Pancreas (tissue), 10 donors: ENCODE data around the gene FAAH. TPM values are rescaled to one million over a fixed set of nuclear protein-coding genes. Genes with fewer than 3 reads are reported as not detected.

Source experiments
- ATAC-seq, 4 donors: fragments of 200-7000 bp; cut with Tn5 transposase; one replicate each; pipeline versions ENCODE4 v1.8.0 to v1.9.1; 2020; ENCODE audit warnings: mild to moderate bottlenecking in 4 of 4, moderate library complexity in 4 of 4
- DNase-seq, 6 donors: peaks; one replicate each; pipeline ENCODE4 v3.0.0-alpha.2; 2020
- FAIRE-seq: peaks from 2 replicates; lab custom pipeline; 2012; peaks lifted over from hg19 to GRCh38; lab: Jason Lieb, UNC
- H3K27ac ChIP-seq, 4 donors: fragments of 200-600 bp; sonication (generic); 1 replicate in 3 of 4; 2 replicates in 1 of 4; pipeline versions ENCODE4 v1.5.0 to v1.8.0; 2020
- H3K27me3 ChIP-seq, 4 donors: fragments of 200-600 bp; one replicate each; pipeline ENCODE4 v1.8.0; 2021
- H3K36me3 ChIP-seq, 3 donors: fragments of 200-600 bp; sonication (generic) in 1 of 3; one replicate each; pipeline versions ENCODE4 v1.5.0 to v1.8.0; 2020 to 2021
- H3K4me1 ChIP-seq, 3 donors: fragments of 200-600 bp; one replicate each; pipeline ENCODE4 v1.8.0; 2021
- H3K4me3 ChIP-seq, 4 donors: fragments of 200-600 bp; sonication (generic) in 2 of 4; one replicate each; pipeline versions ENCODE4 v1.5.0 to v1.8.0; 2020 to 2021
- H3K9me3 ChIP-seq, 4 donors: fragments of 200-600 bp; one replicate each; pipeline ENCODE4 v1.8.0; 2021
- WGBS, 2 donors: extraction: QIAGEN DNeasy Blood & Tissue Kit; methylation state at CpG; one replicate each; pipeline ENCODE4 v1.1.7; 2013; 5-methylcytosine and 5-hydroxymethylcytosine counted together
- intact Hi-C, 3 donors: fragments of 100-400 bp; cut with DNase I; formaldehyde crosslinking; loops; one replicate each; pipeline versions ENCODE4 v1.11.1 to v1.14.2; 2022
- polyA plus RNA-seq, 2 donors: library from polyadenylated mRNA; stranded (reverse); fragments of 200-250 nt; gene quantifications; one replicate each; pipeline ENCODE4 v1.2.3, GENCODE V29; 2013
- total RNA-seq, 6 donors: library from RNA; stranded (reverse); fragmentation: NEBNext Ultra II Directional in 4 of 6; extraction: Animal tissue kit (Norgen Biotek cat#: 25700) in 4 of 6; gene quantifications; one replicate each; pipeline versions ENCODE4 v1.2.1 to v1.2.4, GENCODE V29; 2021 to 2023
- TF ChIP-seq, protein P1 (sequence below), 4 donors: fragments of 200-600 bp; sonication (generic) in 3 of 4; IDR thresholded peaks; one replicate each; pipeline versions ENCODE4 v1.5.0 to v1.8.0; 2021; ENCODE audit warnings: antibody characterized with exemption in 4 of 4
- donor health status: healthy with polysubstance abuse.
- donor health status: DM: no; HTN: no; CAD: no; lungs with moderate emphysema.
- donor health status: DM: no; HTN: no; CAD: no.
- donor health status: control.
- donor health status: control.
- donor health status: Bipolar disorder and iron deficiency.
- donor health status: DM: yes; HTN: yes; CAD: no.
- donor health status: DM: no; HTN: no; CAD: no.
- donor health status: DM: no; HTN: no; CAD: no.
- donor health status: DM: yes; HTN: yes; CAD: no.

The FAAH gene
- total and polyA plus RNA-seq, 8 donors, result 19.5 to 122 (median 27.1) TPM

GRCh38 chr1:46437723-46438122, 43.6 kb downstream of the FAAH start:
- intact Hi-C loops, result no loop called here
- FAIRE-seq (no peak), DNase-seq (no peak), ATAC-seq (no peak)
- WGBS, 2 donors, result 52 to 58% methylated on average over 4 of the region's 4 CpGs
- no peaks in the 10 kb centered on the region for H3K4me1 ChIP-seq
- H3K27me3 ChIP-seq, result no peaks in the 10 kb centered on the region
- no peak overlapping the region for H3K27ac ChIP-seq
- TF ChIP-seq, protein P1, sequence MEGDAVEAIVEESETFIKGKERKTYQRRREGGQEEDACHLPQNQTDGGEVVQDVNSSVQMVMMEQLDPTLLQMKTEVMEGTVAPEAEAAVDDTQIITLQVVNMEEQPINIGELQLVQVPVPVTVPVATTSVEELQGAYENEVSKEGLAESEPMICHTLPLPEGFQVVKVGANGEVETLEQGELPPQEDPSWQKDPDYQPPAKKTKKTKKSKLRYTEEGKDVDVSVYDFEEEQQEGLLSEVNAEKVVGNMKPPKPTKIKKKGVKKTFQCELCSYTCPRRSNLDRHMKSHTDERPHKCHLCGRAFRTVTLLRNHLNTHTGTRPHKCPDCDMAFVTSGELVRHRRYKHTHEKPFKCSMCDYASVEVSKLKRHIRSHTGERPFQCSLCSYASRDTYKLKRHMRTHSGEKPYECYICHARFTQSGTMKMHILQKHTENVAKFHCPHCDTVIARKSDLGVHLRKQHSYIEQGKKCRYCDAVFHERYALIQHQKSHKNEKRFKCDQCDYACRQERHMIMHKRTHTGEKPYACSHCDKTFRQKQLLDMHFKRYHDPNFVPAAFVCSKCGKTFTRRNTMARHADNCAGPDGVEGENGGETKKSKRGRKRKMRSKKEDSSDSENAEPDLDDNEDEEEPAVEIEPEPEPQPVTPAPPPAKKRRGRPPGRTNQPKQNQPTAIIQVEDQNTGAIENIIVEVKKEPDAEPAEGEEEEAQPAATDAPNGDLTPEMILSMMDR (IDR thresholded peaks at IDR 0.05), result no peak
- H3K9me3 ChIP-seq, result no peaks in the 10 kb centered on the region
- H3K4me3 ChIP-seq, result no peak overlapping the region
- no peaks in the 10 kb centered on the region for H3K36me3 ChIP-seq

DNA sequence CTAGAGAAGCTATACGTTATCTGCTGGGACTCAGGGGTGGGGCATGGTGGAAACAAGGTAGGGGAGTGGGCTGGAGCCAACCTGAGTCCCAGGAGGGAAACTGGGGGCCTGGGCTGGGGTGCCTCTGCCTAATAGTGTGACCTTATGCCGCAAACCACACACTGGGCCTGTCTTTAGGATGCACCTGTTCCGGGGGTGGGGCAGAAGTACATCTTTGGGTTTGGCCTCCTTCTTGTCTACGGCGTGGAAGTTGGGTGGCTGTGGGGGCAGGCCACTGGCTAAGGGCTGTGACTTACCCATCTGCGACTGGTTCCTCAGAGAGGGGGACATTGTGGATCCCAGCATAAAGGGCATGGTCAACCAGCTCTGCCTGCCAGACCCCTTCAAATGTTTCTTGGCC, 44.2 kb downstream of the FAAH start:
- no peak for ATAC-seq
- 87 to 91% methylated on average over 5 to 6 of the region's 6 CpGs for WGBS, 2 donors
- TF ChIP-seq, protein P1 (IDR thresholded peaks at IDR 0.05), result no peak
- no peak for DNase-seq
- no peaks in the 10 kb centered on the region for H3K9me3 ChIP-seq
- no peaks in the 10 kb centered on the region for H3K4me1 ChIP-seq
- intact Hi-C loops, result no loop called here
- H3K4me3 ChIP-seq, result no peak overlapping the region
- H3K27me3 ChIP-seq, result no peaks in the 10 kb centered on the region
- FAIRE-seq, result no peak
- no peaks in the 10 kb centered on the region for H3K36me3 ChIP-seq
- no peak overlapping the region for H3K27ac ChIP-seq

DNA sequence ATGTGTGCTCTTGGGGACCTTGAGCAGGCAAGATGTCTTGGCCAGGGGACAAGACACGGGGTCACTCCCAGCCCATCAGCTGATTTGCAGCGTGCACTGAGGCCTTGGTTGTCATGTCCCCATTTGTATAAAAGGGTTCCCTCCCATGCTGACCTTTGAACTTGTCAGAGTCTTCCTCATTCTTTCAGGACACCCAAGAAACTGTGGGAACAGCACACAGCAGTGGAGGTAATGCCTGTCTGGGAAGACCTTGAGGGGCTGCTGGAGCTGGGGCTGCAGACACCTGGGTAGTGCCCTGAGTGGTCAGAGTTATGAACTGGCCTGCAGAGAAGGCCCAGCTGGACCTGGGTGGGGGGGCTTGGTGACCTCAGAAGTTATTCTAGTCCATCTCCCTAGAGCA, 46.4 kb downstream of the FAAH start:
- Histone ChIP-seq H3K9me3 (no peaks in the 10 kb centered on the region), H3K4me3 (no peak overlapping the region), H3K27ac (no peak overlapping the region), H3K4me1 (peaks cover 0 to 5% (median 0%) of the 10 kb centered on the region in 3 donors), H3K36me3 (no peaks in the 10 kb centered on the region), H3K27me3 (no peaks in the 10 kb centered on the region)
- no peak for FAIRE-seq
- no peak for ATAC-seq
- TF ChIP-seq, protein P1 (IDR thresholded peaks at IDR 0.05), result no peak
- WGBS, 2 donors, result 79 to 94% methylated on average over 2 of the region's 2 CpGs
- no peak for DNase-seq
- intact Hi-C loops, result no loop called here

GRCh38 chr1:46442317-46443161, 48.4 kb downstream of the FAAH start:
- TF ChIP-seq, protein P1 (IDR thresholded peaks at IDR 0.05), result peak; percentile 91 to 95 (median 92)
- DNase-seq (peak; percentile 64 to 88 (median 78)), FAIRE-seq (no peak), ATAC-seq (peak; percentile 82 to 92 (median 88))
- H3K9me3 ChIP-seq, result no peaks in the 10 kb centered on the region
- intact Hi-C loops, result no loop called here
- H3K27me3 ChIP-seq, result no peaks in the 10 kb centered on the region
- WGBS, 2 donors, result 13% methylated on average over 25 of the region's 25 CpGs
- H3K36me3 ChIP-seq, result no peaks in the 10 kb centered on the region
- H3K4me1 ChIP-seq, result peaks cover 0 to 5% (median 0%) of the 10 kb centered on the region in 3 donors
- no peak overlapping the region for H3K27ac ChIP-seq
- H3K4me3 ChIP-seq, result peak overlapping the region in 3 of 4 donors; percentile 7 to 43 (median 37)

GRCh38 chr1:46444466-46444865, 50.3 kb downstream of the FAAH start:
- intact Hi-C loops, result no loop called here
- 39 to 49% methylated on average over 3 of the region's 3 CpGs for WGBS, 2 donors
- no peaks in the 10 kb centered on the region for H3K27me3 ChIP-seq
- TF ChIP-seq, protein P1 (IDR thresholded peaks at IDR 0.05), result no peak
- FAIRE-seq (no peak), ATAC-seq (peak in 2 of 4 donors; percentile 26 to 55), DNase-seq (no peak)
- H3K27ac ChIP-seq, result no peak overlapping the region
- H3K4me3 ChIP-seq, result no peak overlapping the region
- no peaks in the 10 kb centered on the region for H3K9me3 ChIP-seq
- H3K4me1 ChIP-seq, result peaks cover 0 to 5% (median 0%) of the 10 kb centered on the region in 3 donors
- no peaks in the 10 kb centered on the region for H3K36me3 ChIP-seq
